GM18517 (cell line): ENCODE measurements around the gene INPP5A.

Source experiments
- ATAC-seq: cut with Tn5 transposase; IDR thresholded peaks from one replicate; pipeline ENCODE4 v1.9.1; 2021; ENCODE audit warnings: mild to moderate bottlenecking, moderate library complexity; ENCODE audit not compliant: unreplicated experiment

The INPP5A gene

GRCh38 chr10:132826524-132827422 lies 289.2 kb downstream of the INPP5A start:
- ATAC-seq, result no peak

- no peak for ATAC-seq
Observed at GRCh38 chr10:132827423-132827789, 289.8 kb downstream of the INPP5A start.

GRCh38 chr10:132827861-132828539 lies 290.4 kb downstream of the INPP5A start:
- no peak for ATAC-seq

GRCh38 chr10:132828681-132829080 lies 291.1 kb downstream of the INPP5A start:
- ATAC-seq, result no peak

- ATAC-seq, result no peak
Observed at GRCh38 chr10:132829403-132829802, 291.8 kb downstream of the INPP5A start.

- ATAC-seq, result no peak
Observed at GRCh38 chr10:132832186-132832969, 294.8 kb downstream of the INPP5A start.
